HG02571 (cell line): ENCODE measurements around the gene IL1R1.
"Not testable (repeated sequence)": the region's sequence is repeated elsewhere in the genome, so short reads cannot be mapped to it uniquely, and the experiment has no call there.

ENCODE experiments used
- ATAC-seq: cut with Tn5 transposase; IDR thresholded peaks from one replicate; pipeline ENCODE4 v1.9.1; 2021; ENCODE audit warnings: mild to moderate bottlenecking, moderate library complexity; ENCODE audit not compliant: unreplicated experiment

IL1R1 gene

DNA sequence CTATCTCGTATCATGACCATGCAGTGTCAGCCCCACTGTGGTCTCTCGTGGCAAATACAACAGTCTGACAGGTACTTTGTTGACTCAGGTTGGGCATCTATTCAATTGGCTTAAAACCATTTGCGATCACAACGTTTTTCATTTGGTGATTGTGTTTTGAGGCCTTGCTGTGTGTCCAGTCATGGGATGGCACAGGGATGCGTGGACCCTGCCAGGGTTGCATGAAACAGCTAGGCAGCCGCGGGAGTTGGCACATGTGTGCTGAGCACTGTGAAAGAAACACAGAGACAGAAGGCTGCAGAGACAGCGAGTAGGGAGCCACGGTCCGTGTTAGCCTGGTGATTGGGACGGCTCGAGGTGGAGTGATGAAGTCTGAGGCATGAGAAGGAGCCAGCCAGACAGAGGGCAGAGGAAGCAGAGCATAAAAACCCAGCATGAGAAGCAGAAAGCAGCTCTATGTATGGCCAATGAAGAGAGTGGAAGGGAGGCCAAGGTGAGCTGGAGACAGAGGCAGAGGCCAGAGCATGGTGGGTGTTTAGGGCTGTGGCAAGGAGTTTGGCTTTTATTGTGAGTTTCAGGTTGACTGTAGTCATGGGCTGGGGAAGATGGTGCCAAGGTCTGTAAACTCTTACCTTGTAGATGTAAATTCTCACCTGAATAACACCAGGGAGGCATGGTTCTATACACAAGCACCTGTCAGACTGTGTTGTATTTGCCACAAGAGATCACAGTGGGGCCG is 31.8 kb upstream of the IL1R1 start:
- no peak for ATAC-seq

DNA sequence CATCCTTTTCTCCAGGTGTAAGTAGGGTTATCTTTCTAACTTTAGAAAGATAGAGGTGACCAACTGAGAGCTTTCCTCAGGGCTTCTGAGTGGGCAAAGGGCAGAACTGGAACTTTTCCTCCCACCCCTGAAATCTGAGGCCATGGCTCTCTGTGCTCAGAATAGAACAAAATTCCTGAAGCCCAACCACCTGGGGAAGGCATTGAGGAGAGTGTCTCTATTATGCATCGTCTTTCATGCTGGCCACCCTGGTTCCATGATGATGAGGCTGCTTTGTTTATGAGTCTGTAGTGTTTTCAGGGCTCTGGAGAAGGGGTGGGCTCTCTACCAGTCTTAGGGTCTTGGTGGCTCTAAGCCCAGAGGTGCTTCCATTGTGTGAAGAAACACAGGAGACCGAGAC is 30.7 kb upstream of the IL1R1 start:
- no peak for ATAC-seq

DNA sequence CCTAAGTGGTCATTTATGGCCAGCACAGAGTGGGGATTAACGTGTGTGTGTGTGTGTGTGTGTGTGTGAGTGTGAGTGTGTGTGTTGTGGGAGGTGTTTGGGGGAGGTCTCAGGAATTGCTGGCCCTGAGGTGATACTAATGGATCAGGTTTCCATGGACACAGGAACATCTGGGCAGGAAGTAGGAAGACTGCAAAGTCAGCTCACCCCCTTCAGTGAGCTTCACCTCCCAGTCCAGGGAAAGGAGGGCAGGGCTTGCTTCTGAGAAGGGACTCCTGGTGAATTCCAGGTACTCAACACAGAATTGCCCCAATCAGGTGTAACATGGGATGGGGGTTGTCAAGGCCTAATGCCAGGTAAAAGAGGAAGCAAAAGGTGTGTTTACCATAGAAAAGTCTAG is 30.3 kb upstream of the IL1R1 start:
- ATAC-seq, result no peak

DNA sequence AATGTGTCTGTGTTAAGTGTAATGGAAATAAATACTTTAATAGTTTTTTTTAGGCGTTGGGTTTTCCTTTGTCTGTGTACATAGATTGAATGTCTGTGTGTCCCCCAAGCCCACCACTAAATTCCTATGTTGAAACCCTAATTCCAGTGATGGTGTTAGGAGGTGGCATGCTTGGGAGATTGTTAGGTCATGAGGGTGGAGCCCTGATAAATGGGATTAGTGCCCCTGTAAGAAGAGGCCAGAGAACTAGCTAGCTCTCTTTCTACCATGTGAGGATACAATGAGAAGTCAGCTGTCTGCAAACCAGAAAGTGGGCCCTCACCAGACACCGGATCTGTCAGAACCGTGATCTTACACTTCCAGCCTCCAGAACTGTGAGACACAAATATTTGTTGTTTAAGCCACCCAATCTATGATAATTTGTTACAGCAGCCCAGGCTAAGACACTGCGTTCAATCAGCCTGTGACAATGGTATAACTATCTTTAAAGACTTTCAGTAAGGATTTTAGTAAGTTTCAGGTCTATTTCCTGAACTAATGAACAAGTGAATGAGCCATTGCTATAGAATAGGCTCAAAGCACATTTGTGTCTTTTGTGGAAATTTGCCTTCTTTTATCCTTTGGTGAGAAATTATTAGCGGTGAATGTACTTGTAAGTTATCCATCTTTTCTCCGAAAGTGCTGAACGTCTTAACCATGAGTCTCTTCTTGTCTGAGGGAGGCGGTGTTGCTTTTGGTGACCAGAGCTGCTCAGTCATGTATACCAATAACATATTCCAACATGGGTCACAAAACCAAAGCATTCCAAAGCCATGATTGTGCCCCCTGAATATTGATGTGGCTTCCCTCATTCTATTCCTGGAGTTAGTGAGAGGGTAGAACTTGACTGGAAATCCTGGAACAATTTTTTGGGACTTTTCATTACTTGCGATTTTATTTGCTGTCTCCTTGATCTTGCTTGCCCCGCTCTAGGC is 29.6 kb upstream of the IL1R1 start:
- no peak for ATAC-seq

DNA sequence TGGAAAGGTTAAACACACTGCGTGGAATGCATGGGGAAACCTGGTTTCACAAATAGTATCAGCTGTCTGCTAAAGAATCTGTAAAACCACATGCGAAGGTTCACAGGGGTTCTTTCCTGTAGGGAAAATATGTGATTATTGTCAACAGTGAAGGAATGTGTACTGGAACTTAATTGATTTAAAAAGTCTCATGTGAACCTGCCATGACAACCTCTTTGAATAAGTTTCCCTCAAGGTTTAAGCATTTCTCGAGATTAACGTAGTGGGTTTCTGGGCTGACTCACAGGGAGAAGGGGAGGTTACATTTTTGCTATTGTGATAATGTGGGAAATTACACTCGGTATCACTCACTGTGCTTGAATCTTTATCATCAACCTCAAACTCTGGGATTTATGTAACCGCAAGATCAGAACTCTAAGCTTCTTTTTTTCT is 28.2 kb upstream of the IL1R1 start:
- ATAC-seq, result no peak

DNA sequence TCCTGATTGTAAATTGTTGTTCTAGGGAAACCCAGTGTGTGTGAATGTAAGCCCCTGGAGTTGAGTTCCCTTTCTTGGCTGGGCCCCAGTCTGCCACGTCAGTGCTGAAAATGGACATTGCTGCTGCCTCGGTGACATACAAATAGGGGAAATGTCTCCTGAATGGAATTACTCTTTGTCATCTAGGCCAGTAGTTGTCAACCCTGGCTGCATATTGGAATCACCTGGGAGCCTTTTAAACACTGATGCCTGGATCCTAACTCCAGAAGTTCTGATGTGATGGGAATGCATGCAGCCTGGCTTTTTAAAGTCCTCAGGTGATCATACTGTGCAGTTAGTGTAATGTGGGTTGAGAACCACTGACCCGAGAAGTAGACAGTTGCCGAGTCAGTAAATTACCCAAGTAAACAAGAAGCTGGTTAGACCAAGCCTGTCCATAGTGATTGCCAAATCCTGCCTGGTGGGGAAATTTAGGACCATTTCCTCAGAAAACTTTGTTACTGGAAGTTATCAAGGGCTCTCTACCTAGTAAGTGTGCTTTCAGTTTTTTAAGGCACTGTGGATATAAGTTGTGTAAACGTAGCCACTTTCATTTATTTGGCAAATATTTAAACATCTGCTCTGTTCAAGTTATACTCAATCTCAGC is 27.6 kb upstream of the IL1R1 start:
- ATAC-seq, result no peak

DNA sequence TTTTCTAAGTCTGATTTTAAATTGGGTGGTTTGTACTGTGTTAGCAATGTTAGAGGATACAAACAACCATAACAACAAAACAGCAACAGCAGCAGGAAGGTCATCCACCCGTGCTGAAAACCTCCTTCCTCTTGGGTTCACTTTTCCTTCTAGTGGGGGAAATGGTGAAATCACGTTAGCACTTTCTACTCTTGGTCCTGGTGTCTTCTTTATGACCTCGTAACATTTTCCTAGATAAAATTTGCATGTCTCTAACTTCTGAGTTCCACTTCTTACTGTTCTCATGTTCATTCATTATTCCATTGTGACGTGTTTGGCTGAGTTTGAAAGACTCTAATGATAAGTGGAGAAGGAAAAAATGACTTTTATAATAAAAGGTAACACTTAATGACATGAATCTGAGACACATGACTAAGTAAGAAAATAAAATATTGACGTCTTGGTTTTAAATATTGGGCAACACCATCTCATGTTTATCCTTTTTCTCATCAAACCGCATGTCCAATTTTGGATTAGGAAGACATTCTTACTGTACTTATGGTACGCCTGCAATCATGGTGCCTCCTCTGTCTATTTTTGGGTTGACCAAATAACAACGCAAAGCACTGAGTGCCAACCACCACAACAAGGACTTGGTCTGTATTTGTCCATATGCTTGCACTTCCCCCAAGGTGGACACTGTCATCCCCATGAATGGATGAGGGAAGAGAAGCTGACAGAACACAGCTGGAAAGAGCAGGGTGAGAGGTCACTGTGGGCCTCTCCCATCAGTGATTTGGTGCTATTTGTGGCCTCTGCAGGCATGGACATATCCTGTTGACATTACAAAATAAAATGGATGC is 25.7 kb upstream of the IL1R1 start:
- no peak for ATAC-seq

DNA sequence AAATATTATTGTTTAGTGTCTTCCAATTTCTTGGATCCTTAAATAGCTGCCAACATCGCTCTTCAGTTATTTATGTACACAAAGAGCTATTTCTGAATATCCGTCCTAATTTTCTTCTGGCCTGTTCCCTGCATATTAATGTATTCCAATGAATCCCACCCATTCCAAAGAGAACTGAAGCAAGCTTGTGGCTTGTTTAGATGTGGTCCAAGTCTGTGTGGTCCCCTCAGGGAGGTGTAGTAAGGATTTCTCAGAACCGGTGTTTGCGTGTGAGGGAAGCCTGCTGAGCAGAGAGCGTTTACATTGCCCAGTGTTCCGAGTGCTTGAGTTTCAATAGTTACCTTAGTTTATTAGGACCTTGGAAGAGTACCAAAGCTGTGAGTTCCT is 25.1 kb upstream of the IL1R1 start:
- no peak for ATAC-seq

DNA sequence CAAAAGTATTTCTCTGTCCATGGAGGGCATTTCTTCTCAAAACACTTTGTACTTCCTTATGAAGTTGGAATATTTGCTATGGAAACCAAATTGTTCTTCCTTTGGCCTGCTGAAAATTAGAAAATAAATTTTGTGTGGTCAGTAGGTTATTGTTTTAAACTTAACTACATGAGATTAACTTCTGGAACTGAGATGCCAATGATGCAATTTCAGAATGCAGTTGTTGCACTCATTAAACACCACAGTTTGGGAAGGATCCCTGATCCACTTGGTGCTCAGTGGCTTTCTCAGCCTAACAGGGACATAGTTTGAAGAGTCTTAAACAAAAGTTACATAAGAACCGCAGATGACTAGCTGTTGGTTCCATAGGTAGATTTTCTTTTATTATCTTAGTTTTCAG is 23.3 kb upstream of the IL1R1 start:
- ATAC-seq, result no peak

DNA sequence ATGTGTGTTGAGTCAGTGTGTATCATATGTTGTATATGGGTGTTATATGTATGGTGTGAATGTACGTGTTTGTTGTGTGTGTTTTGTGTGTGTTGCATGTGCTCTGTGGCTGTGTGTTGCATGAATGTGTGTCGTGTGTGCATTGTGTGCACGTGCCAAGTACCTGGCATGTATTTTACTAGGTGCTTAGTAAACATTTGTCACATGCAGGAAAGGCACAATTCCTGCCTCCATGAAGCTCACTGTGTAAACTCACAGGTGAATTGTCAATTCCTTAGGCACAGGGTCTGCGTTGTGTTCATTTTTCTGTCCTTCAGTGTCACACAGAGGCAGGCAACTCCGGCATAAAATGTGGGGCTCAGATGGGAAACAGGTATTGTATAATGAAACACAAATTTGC is 22.3 kb upstream of the IL1R1 start:
- no peak for ATAC-seq

DNA sequence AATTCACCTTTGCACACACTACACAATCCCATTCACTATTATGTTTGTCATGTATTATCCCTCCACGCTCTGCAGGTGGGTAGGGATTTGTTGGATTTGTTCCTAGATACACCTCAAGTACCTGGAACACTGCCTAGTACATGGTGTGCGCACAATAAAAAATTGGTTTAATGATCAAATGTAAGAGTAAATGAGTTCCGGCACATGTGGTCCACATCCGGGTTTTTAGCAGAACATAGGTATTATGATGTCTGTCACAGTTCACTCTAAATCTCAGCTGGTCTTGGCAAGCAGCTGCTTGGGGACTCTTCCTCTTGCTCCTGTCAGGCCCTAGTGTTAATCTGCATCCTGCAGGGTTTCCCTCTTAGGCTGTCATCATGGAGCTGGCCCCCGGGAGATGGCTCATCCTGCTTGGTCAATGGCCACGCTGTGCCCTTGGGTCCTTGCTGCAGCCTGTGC is 21.8 kb upstream of the IL1R1 start:
- no peak for ATAC-seq

DNA sequence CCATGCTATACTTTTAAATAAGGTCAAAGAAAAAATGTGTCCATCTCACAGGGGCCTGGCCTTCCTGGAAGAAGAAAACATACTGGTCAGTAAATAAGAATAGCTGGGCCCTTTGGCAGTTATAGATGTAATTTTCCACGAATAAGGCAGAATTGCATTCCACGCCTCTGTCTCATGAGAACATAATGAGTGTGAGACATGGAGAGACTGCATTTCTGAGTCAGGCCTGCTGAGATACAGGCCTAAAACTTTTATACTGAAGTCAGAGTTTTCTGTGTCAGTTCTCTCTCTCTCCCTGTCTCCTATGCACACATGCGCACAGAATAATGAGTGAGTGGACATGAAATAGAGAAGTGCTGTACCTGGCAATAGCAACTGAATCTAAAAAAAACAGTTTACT is 20.4 kb upstream of the IL1R1 start:
- no peak for ATAC-seq

DNA sequence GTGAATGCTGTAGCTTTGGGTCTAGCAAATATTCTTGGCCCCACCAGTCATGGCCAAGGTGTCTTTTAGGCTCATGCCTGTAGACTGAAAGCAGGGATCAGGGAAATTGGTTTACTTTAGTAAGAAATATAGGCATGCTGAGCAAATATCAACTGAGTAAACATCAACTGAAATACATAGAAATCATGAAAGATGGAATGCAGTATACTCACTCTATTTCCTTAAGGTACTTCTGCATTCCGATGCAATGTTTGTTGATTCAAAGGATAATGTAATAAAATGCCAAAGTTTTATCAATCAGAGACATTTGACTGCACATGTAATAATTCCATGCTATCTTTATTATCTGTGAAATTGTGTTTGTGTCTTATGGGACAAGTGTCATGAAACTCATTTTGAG is 19.6 kb upstream of the IL1R1 start:
- no peak for ATAC-seq

DNA sequence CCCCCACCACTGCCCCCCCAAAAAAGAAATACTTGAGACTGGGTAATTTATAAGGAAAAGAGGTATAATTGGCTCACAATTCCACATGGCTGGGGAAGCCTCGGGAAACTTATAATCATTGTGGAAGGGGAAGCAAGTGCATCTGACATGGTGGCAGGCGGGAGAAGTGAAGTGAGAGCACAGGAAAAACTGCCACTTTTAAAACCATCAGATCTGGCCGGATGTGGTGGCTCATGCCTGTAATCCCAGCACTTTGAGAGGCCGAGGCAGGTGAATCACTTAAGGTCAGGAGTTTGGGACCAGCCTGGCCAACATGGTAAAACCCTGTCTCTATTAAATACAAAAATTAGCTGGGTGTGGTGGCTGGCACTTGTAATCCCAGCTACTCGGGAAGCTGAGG is 18.1 kb upstream of the IL1R1 start:
- not testable (repeated sequence) for ATAC-seq

DNA sequence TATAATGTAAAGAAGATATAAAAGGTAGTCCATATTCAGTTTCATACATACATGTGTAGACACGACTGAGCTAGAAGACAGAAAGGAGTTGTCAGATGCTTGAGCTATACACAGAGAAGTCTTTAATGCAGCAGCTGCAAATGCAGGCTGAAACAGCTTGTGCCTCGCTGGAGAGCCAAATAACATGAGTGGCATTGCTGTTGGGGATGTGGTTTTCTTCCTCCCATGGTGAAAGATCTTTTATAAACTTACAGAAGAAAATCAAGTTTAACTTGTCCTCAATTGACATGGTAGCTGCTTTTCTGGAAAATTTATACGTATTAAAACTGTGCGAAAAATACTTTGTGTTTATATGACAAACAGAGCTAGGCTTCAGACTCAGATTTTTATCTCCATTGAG is 16.4 kb upstream of the IL1R1 start:
- no peak for ATAC-seq

DNA sequence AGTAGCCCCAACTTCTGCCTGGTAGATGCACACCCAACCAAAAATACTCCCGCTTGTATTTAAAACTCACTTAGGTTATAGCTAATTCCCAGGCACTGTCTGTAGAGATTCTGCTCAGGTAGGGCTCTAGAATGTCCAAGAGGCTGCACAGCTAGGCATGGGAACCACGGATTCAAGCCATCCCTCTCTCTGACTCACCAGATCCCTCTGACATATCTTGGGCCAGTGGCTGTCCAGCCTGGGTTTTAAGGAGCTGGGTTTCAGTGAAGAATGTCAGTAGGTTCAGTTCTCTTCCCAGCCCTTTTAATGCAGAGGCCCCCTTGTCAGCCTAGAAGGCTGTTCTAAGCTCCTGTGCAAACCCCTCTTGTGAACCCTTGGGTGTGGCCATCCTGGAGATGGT is 15.9 kb upstream of the IL1R1 start:
- no peak for ATAC-seq

DNA sequence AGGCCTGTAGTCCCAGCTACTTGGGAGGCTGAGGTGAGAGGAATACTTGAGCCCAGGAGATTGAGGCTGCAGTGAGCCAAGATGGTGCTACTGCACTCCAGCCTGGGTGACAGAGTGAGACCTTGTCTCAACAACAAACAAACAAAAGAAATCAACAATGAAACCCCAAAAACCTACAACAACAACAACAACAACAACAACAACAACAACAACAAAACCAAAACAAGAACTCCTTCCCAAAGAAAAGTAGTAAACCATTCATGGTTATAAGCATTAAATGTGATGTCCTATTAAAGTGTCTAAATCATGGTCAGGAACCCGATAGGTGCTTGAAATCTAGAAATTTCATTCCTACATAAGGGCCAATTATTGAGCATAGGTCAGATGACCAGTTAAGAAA is 13.5 kb upstream of the IL1R1 start:
- no peak for ATAC-seq

DNA sequence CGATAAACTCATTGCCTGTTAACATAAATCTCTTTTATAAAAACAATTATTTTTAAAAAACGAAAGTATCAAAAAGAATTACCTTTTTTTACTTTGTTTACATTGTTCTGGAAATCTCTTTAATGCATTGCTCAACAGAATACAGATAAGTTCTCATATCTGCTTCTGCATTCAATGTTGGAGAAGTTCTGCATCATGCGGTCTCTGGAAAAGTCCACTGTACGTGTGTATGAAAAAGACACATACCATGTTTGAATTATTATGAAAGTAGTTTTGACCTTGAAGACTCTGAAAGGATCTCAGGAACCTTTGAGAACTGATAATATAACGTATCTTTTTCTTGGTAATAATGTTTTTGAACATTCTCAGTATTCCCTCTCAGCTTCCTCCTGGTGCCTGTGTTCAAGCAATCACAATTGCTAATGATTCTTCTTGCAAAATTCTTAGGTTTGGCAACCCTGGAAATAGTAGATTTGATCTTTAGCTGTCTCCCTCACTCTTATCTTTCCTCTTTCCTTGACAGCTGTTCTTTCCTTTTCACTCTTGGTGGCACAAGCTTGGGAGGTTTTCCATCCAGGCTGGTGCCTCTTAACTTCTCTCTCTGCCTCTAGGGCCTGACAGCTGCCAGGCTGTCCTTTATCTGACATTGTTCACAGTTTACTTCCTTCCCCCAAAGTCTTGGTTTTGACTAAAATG is 12.4 kb upstream of the IL1R1 start:
- ATAC-seq, result no peak

DNA sequence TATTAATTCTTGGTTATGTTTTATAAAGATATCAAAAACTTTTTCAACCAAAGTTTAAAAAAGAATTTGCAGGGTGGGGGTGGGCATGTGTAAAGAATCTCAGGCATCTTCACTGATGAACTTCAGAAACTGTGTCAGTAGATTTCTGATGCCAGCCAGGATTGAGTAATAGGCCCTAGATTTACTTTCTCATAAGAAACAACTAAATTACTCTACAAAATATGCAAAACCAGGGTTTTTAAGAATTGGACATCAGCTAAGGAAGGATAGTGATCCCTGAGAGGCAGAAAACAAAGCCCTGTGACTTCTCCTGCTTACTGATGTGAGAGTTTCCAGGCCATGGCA is 11.9 kb upstream of the IL1R1 start:
- no peak for ATAC-seq

DNA sequence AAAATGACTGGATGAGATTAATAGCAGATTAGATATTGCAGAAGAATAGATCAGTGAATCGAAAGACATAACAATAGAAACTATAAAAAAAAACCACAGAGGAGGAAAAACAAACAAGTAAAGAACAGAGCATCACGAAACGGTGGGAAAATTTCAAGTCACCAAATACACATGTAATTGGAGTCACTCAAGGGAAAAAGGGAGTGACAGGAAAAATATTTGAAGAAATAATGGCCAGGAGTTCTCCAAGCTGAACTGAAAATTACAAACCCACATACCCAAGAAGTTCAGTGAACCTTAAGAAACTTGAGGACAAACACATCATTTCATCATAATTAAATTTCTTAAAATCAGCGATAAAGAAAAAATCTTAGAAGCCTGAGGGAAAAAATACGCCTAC is 11.0 kb upstream of the IL1R1 start:
- no peak for ATAC-seq
